ENCODE measurements around the gene URB2. TPM values are rescaled to one million over a fixed set of nuclear protein-coding genes. Genes with fewer than 3 reads are reported as not detected.

The URB2 gene
- total RNA-seq, 1 experiment from 2014 or later, result 19.7 TPM

- no peaks in the 10 kb centered on the region for H3K4me1 Mint-ChIP-seq (ENCODE audit: low read depth, unreplicated experiment)
- H3K27me3 Mint-ChIP-seq (ENCODE audit: insufficient read depth, unreplicated experiment), result no peaks in the 10 kb centered on the region
- H3K36me3 Mint-ChIP-seq (ENCODE audit: insufficient read depth, unreplicated experiment), result peaks cover 6% of the 10 kb centered on the region
- H3K4me3 Mint-ChIP-seq (ENCODE audit: unreplicated experiment), result no peak overlapping the region
- intact Hi-C loops (cut with micrococcal nuclease; ENCODE audit: unreplicated experiment), result no loop called here
- TF ChIP-seq, protein P1, sequence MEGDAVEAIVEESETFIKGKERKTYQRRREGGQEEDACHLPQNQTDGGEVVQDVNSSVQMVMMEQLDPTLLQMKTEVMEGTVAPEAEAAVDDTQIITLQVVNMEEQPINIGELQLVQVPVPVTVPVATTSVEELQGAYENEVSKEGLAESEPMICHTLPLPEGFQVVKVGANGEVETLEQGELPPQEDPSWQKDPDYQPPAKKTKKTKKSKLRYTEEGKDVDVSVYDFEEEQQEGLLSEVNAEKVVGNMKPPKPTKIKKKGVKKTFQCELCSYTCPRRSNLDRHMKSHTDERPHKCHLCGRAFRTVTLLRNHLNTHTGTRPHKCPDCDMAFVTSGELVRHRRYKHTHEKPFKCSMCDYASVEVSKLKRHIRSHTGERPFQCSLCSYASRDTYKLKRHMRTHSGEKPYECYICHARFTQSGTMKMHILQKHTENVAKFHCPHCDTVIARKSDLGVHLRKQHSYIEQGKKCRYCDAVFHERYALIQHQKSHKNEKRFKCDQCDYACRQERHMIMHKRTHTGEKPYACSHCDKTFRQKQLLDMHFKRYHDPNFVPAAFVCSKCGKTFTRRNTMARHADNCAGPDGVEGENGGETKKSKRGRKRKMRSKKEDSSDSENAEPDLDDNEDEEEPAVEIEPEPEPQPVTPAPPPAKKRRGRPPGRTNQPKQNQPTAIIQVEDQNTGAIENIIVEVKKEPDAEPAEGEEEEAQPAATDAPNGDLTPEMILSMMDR (IDR thresholded peaks at IDR 0.05; ENCODE audit: insufficient read depth in 1 of 2, low read depth in 1 of 2, low read length in 1 of 2, severe bottlenecking in 1 of 2, unreplicated experiment in 1 of 2), result no peak
- no TSS peak for BruUV-seq (replicated peaks)
- ChIA-PET CTCF (no interaction called here), POLR2A (interaction anchor here (1.1 kb wide), 1 partner anchor 59 kb away, joined by 3 read pairs; the partner anchor contains the start of gene ABCB10)
- Histone ChIP-seq H3K4me1 (no peaks in the 10 kb centered on the region), H3K9me3 (no peaks in the 10 kb centered on the region), H3K4me3 (ENCODE audit: low read depth, low read length) (no peak overlapping the region), H3K36me3 (ENCODE audit: control insufficient read depth, insufficient read depth, low read length) (no peaks in the 10 kb centered on the region), H3K27me3 (replicated peaks; ENCODE audit: control insufficient read depth, insufficient read depth, low read length) (no peaks in the 10 kb centered on the region)
- no peak for DNase-seq
- H3K27ac Mint-ChIP-seq (ENCODE audit: unreplicated experiment), result no peak overlapping the region
- H3K9me3 Mint-ChIP-seq (ENCODE audit: unreplicated experiment), result no peaks in the 10 kb centered on the region
Measured at GRCh38 chr1:229617351-229618100, 8.5 kb upstream of the URB2 start.

DNA sequence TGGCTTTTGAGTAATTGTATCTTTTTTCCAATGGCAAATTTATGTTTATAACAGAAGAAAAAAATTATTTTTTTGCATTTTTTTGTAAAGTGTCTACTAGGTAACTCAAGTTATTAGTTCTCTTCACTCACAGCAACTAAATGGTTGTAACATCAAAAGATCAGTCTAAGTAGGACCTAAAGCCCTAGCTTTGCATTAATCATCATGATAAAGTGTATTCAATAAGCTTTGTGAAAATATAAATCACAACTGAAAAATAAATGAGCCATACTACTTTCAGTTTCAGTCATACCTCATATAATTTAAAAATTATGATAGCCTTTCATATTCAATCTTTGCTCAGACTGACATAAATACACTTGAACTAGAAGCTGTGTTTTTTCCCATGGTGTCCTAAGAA lies 7.0 kb upstream of the URB2 start:
- Histone ChIP-seq H3K36me3 (ENCODE audit: control insufficient read depth, insufficient read depth, low read length) (no peaks in the 10 kb centered on the region), H3K4me1 (peaks cover under 1% of the 10 kb centered on the region; the same call in 1 of the 2 replicates), H3K9me3 (no peaks in the 10 kb centered on the region), H3K27me3 (replicated peaks; ENCODE audit: control insufficient read depth, insufficient read depth, low read length) (no peaks in the 10 kb centered on the region), H3K4me3 (ENCODE audit: low read depth, low read length) (no peak overlapping the region)
- H3K36me3 Mint-ChIP-seq (ENCODE audit: insufficient read depth, unreplicated experiment), result no peaks in the 10 kb centered on the region
- BruUV-seq (replicated peaks), result no TSS peak
- ChIA-PET POLR2A (no interaction called here), CTCF (no interaction called here)
- no peaks in the 10 kb centered on the region for H3K9me3 Mint-ChIP-seq (ENCODE audit: unreplicated experiment)
- no peak overlapping the region for H3K27ac Mint-ChIP-seq (ENCODE audit: unreplicated experiment)
- no peak overlapping the region for H3K4me3 Mint-ChIP-seq (ENCODE audit: unreplicated experiment)
- DNase-seq, result no peak
- peaks cover 7% of the 10 kb centered on the region for H3K4me1 Mint-ChIP-seq (ENCODE audit: low read depth, unreplicated experiment)
- TF ChIP-seq, protein P1 (IDR thresholded peaks at IDR 0.05; ENCODE audit: insufficient read depth in 1 of 2, low read depth in 1 of 2, low read length in 1 of 2, severe bottlenecking in 1 of 2, unreplicated experiment in 1 of 2), result no peak
- intact Hi-C loops (cut with micrococcal nuclease; ENCODE audit: unreplicated experiment), result no loop called here
- H3K27me3 Mint-ChIP-seq (ENCODE audit: insufficient read depth, unreplicated experiment), result no peaks in the 10 kb centered on the region

GRCh38 chr1:229619614-229620013 lies 6.4 kb upstream of the URB2 start:
- BruUV-seq (replicated peaks), result no TSS peak
- POLR2A ChIA-PET, result no interaction called here
- Mint-ChIP-seq H3K4me1 (ENCODE audit: low read depth, unreplicated experiment) (peaks cover 10% of the 10 kb centered on the region), H3K27ac (ENCODE audit: unreplicated experiment) (no peak overlapping the region), H3K9me3 (ENCODE audit: unreplicated experiment) (no peaks in the 10 kb centered on the region), H3K27me3 (ENCODE audit: insufficient read depth, unreplicated experiment) (no peaks in the 10 kb centered on the region), H3K36me3 (ENCODE audit: insufficient read depth, unreplicated experiment) (no peaks in the 10 kb centered on the region), H3K4me3 (ENCODE audit: unreplicated experiment) (no peak overlapping the region)
- intact Hi-C loops (cut with micrococcal nuclease; ENCODE audit: unreplicated experiment), result no loop called here
- Histone ChIP-seq H3K4me1 (peaks cover 5% of the 10 kb centered on the region; the same call in 1 of the 2 replicates), H3K9me3 (no peaks in the 10 kb centered on the region), H3K4me3 (ENCODE audit: low read depth, low read length) (no peak overlapping the region), H3K27me3 (replicated peaks; ENCODE audit: control insufficient read depth, insufficient read depth, low read length) (no peaks in the 10 kb centered on the region), H3K36me3 (ENCODE audit: control insufficient read depth, insufficient read depth, low read length) (no peaks in the 10 kb centered on the region)
- no peak for DNase-seq
- TF ChIP-seq, protein P1 (IDR thresholded peaks at IDR 0.05; ENCODE audit: insufficient read depth in 1 of 2, low read depth in 1 of 2, low read length in 1 of 2, severe bottlenecking in 1 of 2, unreplicated experiment in 1 of 2), result no peak
- CTCF ChIA-PET, result no interaction called here
